ENCODE data around the gene TECTB. TPM values are rescaled to one million over a fixed set of nuclear protein-coding genes. Genes with fewer than 3 reads are reported as not detected.

Gene TECTB
- total and polyA plus RNA-seq, 4 experiments from 2014 or later = not detected

DNA sequence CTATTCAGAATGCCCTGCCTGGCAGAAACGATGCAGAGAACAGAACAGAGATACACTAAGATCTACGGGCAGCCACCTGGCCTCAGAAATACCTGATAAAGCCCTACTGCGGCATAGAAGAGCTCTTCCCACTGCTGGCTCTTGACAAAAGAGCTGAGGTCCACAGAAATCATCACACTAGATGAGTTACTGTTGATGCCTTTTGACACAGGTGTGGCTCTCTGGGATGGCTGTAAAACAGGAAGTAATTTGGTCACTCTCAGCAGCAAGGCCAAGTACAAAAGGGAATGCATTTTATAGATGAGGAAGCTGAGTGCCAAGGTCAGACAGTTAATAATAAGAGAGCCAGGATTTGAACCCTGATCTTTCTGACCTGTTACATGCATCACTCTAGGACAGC is 55.8 kb downstream of the TECTB start:
- Mint-ChIP-seq H3K4me1 (peaks cover 0 to 5% (median 4%) of the 10 kb centered on the region in 4 donors), H3K36me3 (no peaks in the 10 kb centered on the region), H3K27me3 (no peaks in the 10 kb centered on the region), H3K27ac (no peak overlapping the region), H3K4me3 (no peak overlapping the region), H3K9me3 (no peaks in the 10 kb centered on the region)
- intact Hi-C loops (cut with micrococcal nuclease) = no loop called here
- no peak for DNase-seq
- H3K9me3 ChIP-seq (ENCODE audit: control insufficient read depth in 1 of 2, low read length in 2 of 2) = no peaks in the 10 kb centered on the region
- CTCF ChIA-PET (ENCODE audit: partially characterized antibody) = interaction anchor here (1.0 kb wide), 1 partner anchor 24 kb away, joined by 3 read pairs; no protein-coding TSS in a partner anchor
- H3K27ac ChIP-seq (ENCODE audit: low read depth, low read length) = no peak overlapping the region
- H3K27me3 ChIP-seq (ENCODE audit: insufficient read depth, low read length) = no peaks in the 10 kb centered on the region
- no peaks in the 10 kb centered on the region for H3K4me1 ChIP-seq (ENCODE audit: insufficient read depth, low read length)
- no peak overlapping the region for H3K4me3 ChIP-seq (ENCODE audit: low read length in 2 of 2)
- H3K36me3 ChIP-seq (ENCODE audit: insufficient read depth, low read length) = no peaks in the 10 kb centered on the region
- POLR2A ChIA-PET (ENCODE audit: partially characterized antibody) = no interaction called here

DNA sequence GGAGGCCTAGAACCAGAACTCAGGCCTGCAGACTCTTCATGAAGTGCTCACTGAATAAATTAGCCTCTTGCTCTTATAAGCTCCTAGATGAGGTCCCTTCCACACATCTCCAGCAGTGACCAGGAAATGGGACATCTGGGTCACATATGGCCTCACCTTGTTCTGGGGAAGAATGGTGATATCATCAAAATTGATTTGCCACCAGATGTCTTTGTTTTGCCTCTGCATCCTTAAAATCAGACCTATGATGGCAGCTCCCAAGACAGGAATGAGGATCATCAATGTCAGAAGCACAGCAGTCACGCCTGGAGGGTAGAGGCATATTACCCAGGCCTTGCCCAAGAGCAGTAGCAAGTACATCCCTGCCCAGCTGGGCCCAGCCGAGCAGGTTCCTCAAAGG is 57.4 kb downstream of the TECTB start:
- Mint-ChIP-seq H3K27me3 (no peaks in the 10 kb centered on the region), H3K4me1 (peaks cover 0 to 5% (median 4%) of the 10 kb centered on the region in 4 donors), H3K36me3 (no peaks in the 10 kb centered on the region), H3K4me3 (no peak overlapping the region), H3K9me3 (no peaks in the 10 kb centered on the region), H3K27ac (no peak overlapping the region)
- ChIA-PET CTCF (ENCODE audit: partially characterized antibody) (no interaction called here), POLR2A (ENCODE audit: partially characterized antibody) (no interaction called here)
- Histone ChIP-seq H3K27me3 (ENCODE audit: insufficient read depth, low read length) (no peaks in the 10 kb centered on the region), H3K9me3 (ENCODE audit: control insufficient read depth in 1 of 2, low read length in 2 of 2) (no peaks in the 10 kb centered on the region), H3K4me1 (ENCODE audit: insufficient read depth, low read length) (no peaks in the 10 kb centered on the region), H3K36me3 (ENCODE audit: insufficient read depth, low read length) (no peaks in the 10 kb centered on the region), H3K27ac (ENCODE audit: low read depth, low read length) (no peak overlapping the region), H3K4me3 (ENCODE audit: low read length in 2 of 2) (no peak overlapping the region)
- no peak for DNase-seq
- intact Hi-C loops (cut with micrococcal nuclease) = loop anchor here (5.0 kb wide), 1 partner anchor 37 kb away; no protein-coding TSS in a partner anchor

DNA sequence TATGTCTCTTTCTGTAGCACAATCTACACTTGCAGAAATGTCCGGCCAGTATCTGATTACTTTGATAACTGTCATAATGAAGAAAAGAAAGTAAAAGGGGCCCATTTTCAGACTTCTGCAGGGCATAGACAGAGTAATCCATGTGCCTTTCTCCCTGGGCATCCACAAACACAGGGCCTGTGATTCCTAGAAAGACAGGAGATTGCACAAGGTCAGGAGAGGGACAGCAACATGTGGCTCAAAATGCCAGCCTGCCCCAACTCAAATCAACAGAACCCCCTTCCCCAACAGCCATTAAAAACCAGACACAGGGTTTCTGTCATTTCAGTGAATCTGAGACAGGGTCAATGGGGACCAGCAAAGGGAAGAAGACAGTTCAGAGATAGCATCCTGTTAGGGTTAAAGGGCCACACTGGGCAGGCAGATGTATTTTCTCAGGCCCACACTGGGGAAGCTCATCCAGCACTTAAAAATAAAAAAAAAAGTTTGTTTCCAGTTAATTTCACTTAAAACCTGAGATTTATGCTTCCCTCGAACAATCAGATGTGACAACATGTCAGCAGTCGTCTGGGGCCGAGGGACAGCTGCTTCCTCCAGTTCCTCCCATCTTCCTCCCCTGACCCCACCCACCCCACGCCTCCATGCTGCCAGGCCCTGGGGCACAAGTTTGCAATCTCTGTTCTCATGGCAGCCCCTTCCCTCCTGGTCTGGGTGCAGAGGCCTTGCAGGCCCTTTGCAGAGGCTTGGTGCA is 60.0 kb downstream of the TECTB start:
- no peak overlapping the region for H3K4me3 ChIP-seq (ENCODE audit: low read length in 2 of 2)
- Mint-ChIP-seq H3K36me3 (no peaks in the 10 kb centered on the region), H3K4me3 (no peak overlapping the region), H3K27me3 (no peaks in the 10 kb centered on the region), H3K9me3 (no peaks in the 10 kb centered on the region), H3K4me1 (no peaks in the 10 kb centered on the region), H3K27ac (peak overlapping the region in 1 of 7 donors; percentile 12)
- no peak overlapping the region for H3K27ac ChIP-seq (ENCODE audit: low read depth, low read length)
- H3K36me3 ChIP-seq (ENCODE audit: insufficient read depth, low read length) = no peaks in the 10 kb centered on the region
- no peaks in the 10 kb centered on the region for H3K9me3 ChIP-seq (ENCODE audit: control insufficient read depth in 1 of 2, low read length in 2 of 2)
- no peaks in the 10 kb centered on the region for H3K27me3 ChIP-seq (ENCODE audit: insufficient read depth, low read length)
- intact Hi-C loops (cut with micrococcal nuclease) = loop anchor here (5.0 kb wide), 1 partner anchor 34 kb away; no protein-coding TSS in a partner anchor
- CTCF ChIA-PET (ENCODE audit: partially characterized antibody) = no interaction called here
- no peaks in the 10 kb centered on the region for H3K4me1 ChIP-seq (ENCODE audit: insufficient read depth, low read length)
- DNase-seq = no peak
- POLR2A ChIA-PET (ENCODE audit: partially characterized antibody) = no interaction called here

DNA sequence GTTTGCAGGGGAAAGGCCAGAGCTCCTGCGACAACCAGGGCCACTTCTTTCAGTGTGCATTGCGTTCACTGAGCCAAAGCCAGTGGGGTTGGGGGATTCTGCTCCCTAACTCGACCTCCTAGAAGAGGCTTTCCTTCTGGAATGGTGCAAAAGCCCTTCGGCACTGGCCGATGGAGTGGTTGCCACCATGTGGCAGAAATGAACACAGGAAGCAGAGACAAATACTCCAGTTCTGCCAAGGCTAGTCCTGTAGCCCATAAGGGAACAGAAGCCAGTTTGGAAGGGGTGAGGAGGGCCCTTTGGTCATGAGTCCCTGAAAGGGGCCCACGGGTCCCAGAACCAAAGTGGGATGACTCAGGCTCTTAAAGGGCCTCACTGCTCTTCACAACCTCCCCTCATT is 61.1 kb downstream of the TECTB start:
- Mint-ChIP-seq H3K36me3 (no peaks in the 10 kb centered on the region), H3K4me1 (no peaks in the 10 kb centered on the region), H3K9me3 (no peaks in the 10 kb centered on the region), H3K27ac (no peak overlapping the region), H3K27me3 (no peaks in the 10 kb centered on the region), H3K4me3 (no peak overlapping the region)
- DNase-seq = no peak
- Histone ChIP-seq H3K4me1 (ENCODE audit: insufficient read depth, low read length) (no peaks in the 10 kb centered on the region), H3K9me3 (ENCODE audit: control insufficient read depth in 1 of 2, low read length in 2 of 2) (no peaks in the 10 kb centered on the region), H3K36me3 (ENCODE audit: insufficient read depth, low read length) (no peaks in the 10 kb centered on the region), H3K4me3 (ENCODE audit: low read length in 2 of 2) (no peak overlapping the region), H3K27ac (ENCODE audit: low read depth, low read length) (no peak overlapping the region), H3K27me3 (ENCODE audit: insufficient read depth, low read length) (no peaks in the 10 kb centered on the region)
- ChIA-PET POLR2A (ENCODE audit: partially characterized antibody) (no interaction called here), CTCF (ENCODE audit: partially characterized antibody) (no interaction called here)
- intact Hi-C loops (cut with micrococcal nuclease) = loop anchor here (5.0 kb wide), 1 partner anchor 33 kb away; no protein-coding TSS in a partner anchor

DNA sequence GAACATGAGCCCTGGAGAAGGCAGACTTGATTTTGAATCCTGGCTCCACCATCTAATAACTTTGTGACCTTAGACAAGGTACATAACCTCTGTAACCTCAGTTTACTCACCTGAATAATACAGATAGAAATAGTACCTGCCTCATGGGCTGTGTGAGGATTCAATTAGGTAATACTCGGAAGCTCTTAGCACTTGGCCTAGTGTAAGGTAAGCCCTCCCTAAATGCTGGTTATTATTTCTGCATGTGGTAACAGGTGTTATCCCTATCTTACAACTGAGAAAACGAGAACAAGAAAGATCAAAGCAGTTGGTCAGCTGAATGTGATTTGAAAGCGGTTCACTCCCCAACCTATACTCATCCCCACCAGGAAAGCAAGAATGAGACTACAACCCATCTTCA is 62.0 kb downstream of the TECTB start:
- intact Hi-C loops (cut with micrococcal nuclease) = no loop called here
- CTCF ChIA-PET (ENCODE audit: partially characterized antibody) = no interaction called here
- Histone ChIP-seq H3K36me3 (ENCODE audit: insufficient read depth, low read length) (no peaks in the 10 kb centered on the region), H3K9me3 (ENCODE audit: control insufficient read depth in 1 of 2, low read length in 2 of 2) (no peaks in the 10 kb centered on the region), H3K27me3 (ENCODE audit: insufficient read depth, low read length) (no peaks in the 10 kb centered on the region), H3K4me3 (ENCODE audit: low read length in 2 of 2) (no peak overlapping the region), H3K27ac (ENCODE audit: low read depth, low read length) (no peak overlapping the region), H3K4me1 (ENCODE audit: insufficient read depth, low read length) (no peaks in the 10 kb centered on the region)
- DNase-seq = no peak
- Mint-ChIP-seq H3K4me3 (no peak overlapping the region), H3K27ac (no peak overlapping the region), H3K27me3 (no peaks in the 10 kb centered on the region), H3K36me3 (no peaks in the 10 kb centered on the region), H3K9me3 (no peaks in the 10 kb centered on the region), H3K4me1 (no peaks in the 10 kb centered on the region)
- POLR2A ChIA-PET (ENCODE audit: partially characterized antibody) = no interaction called here

DNA sequence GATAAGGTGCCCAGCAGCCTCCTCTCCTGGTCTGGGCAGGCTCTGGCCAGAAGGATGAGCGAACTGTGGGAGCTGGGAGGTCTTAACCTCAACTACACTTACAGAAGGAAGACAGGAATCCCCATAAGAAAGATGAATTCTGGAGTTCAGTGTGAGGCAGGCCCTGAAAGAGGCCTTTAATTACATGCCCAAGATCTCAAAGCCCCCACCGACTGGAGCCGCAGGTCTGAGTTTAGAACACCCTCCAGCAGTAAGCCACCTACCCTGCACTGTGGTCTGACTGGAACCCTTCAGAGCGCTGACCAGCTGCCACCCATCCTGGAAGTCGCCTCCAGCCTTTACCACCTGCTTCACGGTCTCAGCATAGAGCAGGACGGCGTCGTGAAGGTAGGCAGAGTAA is 62.5 kb downstream of the TECTB start:
- Mint-ChIP-seq H3K4me3 (no peak overlapping the region), H3K27ac (no peak overlapping the region), H3K27me3 (no peaks in the 10 kb centered on the region), H3K4me1 (no peaks in the 10 kb centered on the region), H3K9me3 (no peaks in the 10 kb centered on the region), H3K36me3 (no peaks in the 10 kb centered on the region)
- intact Hi-C loops (cut with micrococcal nuclease) = no loop called here
- no peak for DNase-seq
- Histone ChIP-seq H3K4me3 (ENCODE audit: low read length in 2 of 2) (no peak overlapping the region), H3K4me1 (ENCODE audit: insufficient read depth, low read length) (no peaks in the 10 kb centered on the region), H3K27ac (ENCODE audit: low read depth, low read length) (no peak overlapping the region), H3K27me3 (ENCODE audit: insufficient read depth, low read length) (no peaks in the 10 kb centered on the region), H3K9me3 (ENCODE audit: control insufficient read depth in 1 of 2, low read length in 2 of 2) (no peaks in the 10 kb centered on the region), H3K36me3 (ENCODE audit: insufficient read depth, low read length) (no peaks in the 10 kb centered on the region)
- POLR2A ChIA-PET (ENCODE audit: partially characterized antibody) = no interaction called here
- CTCF ChIA-PET (ENCODE audit: partially characterized antibody) = no interaction called here

DNA sequence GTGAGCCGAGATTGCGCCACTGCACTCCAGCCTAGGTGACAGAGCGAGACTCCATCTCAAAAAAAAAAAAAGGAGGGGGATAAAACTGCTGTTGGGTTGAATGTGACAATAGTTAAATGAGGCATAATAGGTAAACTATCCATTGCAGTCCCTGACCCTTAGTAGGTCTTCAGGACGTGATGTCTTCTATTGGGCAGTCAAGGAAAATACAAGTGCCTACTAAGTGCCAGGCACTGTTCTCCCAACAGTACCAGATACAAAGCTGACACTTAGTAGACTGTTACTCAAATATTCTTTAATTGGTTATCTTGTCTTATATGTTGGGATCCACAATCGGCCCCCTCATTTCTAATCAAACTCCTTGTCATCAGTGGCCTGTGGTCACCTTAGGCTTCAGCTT is 63.6 kb downstream of the TECTB start:
- Mint-ChIP-seq H3K4me1 (no peaks in the 10 kb centered on the region), H3K4me3 (no peak overlapping the region), H3K9me3 (no peaks in the 10 kb centered on the region), H3K27ac (no peak overlapping the region), H3K36me3 (no peaks in the 10 kb centered on the region), H3K27me3 (no peaks in the 10 kb centered on the region)
- Histone ChIP-seq H3K4me1 (ENCODE audit: insufficient read depth, low read length) (no peaks in the 10 kb centered on the region), H3K36me3 (ENCODE audit: insufficient read depth, low read length) (no peaks in the 10 kb centered on the region), H3K9me3 (ENCODE audit: control insufficient read depth in 1 of 2, low read length in 2 of 2) (no peaks in the 10 kb centered on the region), H3K27ac (ENCODE audit: low read depth, low read length) (no peak overlapping the region), H3K27me3 (ENCODE audit: insufficient read depth, low read length) (no peaks in the 10 kb centered on the region), H3K4me3 (ENCODE audit: low read length in 2 of 2) (no peak overlapping the region)
- POLR2A ChIA-PET (ENCODE audit: partially characterized antibody) = interaction anchor here (0.7 kb wide), 1 partner anchor 1460 kb away, joined by 3 read pairs; no protein-coding TSS in a partner anchor
- CTCF ChIA-PET (ENCODE audit: partially characterized antibody) = no interaction called here
- no peak for DNase-seq
- intact Hi-C loops (cut with micrococcal nuclease) = no loop called here

Measured in CD4-positive, alpha-beta memory T cell (primary cell).